ENCODE measurements around the gene IER2.

The IER2 gene

DNA sequence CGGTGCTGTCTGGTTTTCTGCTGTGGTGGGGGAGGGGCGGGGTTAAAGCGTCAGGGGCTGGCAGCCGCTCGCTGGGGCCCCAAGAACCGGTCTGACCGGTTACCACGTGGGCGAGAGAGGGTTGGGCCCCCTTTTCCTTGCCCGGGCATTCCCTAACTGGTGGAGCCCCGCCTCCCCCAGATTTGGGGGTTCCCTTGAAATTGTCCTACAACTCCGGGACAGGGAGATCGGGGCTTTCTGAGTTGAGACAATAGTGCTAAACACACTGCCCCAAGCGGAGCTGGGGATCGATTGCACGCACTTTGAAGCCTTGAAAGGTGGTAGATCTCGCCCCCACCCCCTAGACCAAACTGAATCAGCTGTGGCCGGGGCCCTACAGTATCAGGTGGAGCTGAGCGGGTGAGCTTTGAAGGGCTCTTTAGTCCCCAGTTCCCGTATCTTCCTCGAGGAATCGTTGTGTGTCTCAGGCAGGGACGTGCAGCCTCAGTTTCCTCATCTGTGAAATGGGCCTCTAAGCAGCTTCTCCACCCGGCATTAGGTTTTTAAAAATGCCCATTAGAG lies 4.8 kb downstream of the IER2 start:
- peak overlapping the region; percentile 99 for H3K4me3 ChIP-seq (ENCODE audit: low read depth, low read length)
- peak; percentile 79 for DNase-seq (ENCODE audit: low read depth)

GRCh38 chr19:13155472-13156359 lies 5.5 kb downstream of the IER2 start:
- peak; percentile 97 for DNase-seq (ENCODE audit: low read depth)
- peak overlapping the region; percentile 99 for H3K4me3 ChIP-seq (ENCODE audit: low read depth, low read length)
- TF ChIP-seq MYC (IDR thresholded peaks at IDR 0.05; ENCODE audit: low read depth, low read length) (peak; percentile 72; the same call in 1 of the 2 replicates), POLR2A (IDR thresholded peaks at IDR 0.05; ENCODE audit: extremely low read depth, insufficient read length) (peak; percentile 33)
- TF ChIP-seq, protein P1, sequence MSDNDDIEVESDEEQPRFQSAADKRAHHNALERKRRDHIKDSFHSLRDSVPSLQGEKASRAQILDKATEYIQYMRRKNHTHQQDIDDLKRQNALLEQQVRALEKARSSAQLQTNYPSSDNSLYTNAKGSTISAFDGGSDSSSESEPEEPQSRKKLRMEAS (IDR thresholded peaks at IDR 0.05; ENCODE audit: low read depth, low read length) = peak; percentile 42; the same call in 1 of the 2 replicates
- TF ChIP-seq, protein P2, sequence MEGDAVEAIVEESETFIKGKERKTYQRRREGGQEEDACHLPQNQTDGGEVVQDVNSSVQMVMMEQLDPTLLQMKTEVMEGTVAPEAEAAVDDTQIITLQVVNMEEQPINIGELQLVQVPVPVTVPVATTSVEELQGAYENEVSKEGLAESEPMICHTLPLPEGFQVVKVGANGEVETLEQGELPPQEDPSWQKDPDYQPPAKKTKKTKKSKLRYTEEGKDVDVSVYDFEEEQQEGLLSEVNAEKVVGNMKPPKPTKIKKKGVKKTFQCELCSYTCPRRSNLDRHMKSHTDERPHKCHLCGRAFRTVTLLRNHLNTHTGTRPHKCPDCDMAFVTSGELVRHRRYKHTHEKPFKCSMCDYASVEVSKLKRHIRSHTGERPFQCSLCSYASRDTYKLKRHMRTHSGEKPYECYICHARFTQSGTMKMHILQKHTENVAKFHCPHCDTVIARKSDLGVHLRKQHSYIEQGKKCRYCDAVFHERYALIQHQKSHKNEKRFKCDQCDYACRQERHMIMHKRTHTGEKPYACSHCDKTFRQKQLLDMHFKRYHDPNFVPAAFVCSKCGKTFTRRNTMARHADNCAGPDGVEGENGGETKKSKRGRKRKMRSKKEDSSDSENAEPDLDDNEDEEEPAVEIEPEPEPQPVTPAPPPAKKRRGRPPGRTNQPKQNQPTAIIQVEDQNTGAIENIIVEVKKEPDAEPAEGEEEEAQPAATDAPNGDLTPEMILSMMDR (IDR thresholded peaks at IDR 0.05; ENCODE audit: low read depth, low read length) = no peak

More for the DNA sequence above, 4.8 kb downstream of the IER2 start:
- TF ChIP-seq, protein P1 (IDR thresholded peaks at IDR 0.05; ENCODE audit: low read depth, low read length) = 0 out of 2 replicates have a peak, but pooled peaks have one; percentile 28
- TF ChIP-seq MYC (IDR thresholded peaks at IDR 0.05; ENCODE audit: low read depth, low read length) (no peak), POLR2A (IDR thresholded peaks at IDR 0.05; ENCODE audit: extremely low read depth, insufficient read length) (peak; percentile 54)
- TF ChIP-seq, protein P2 (IDR thresholded peaks at IDR 0.05; ENCODE audit: low read depth, low read length) = no peak

DNA sequence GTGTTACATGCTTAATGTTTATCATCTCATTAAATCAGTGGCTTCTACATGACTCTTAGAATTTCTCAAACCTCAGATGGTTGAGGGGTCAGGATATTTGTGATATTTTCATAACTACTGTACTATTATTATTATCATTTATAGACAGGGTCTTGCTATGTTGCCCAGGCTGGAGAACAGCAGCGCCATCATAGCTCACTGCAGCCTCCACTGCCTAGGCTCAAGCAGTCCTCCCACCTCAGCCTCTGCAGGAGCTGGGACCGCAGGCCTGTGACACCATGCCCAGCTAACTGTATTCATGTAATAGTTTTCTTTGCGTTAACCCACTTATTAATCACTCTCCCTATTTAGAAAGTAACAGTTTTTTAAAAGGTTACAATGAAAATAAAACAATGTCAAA lies 9.5 kb downstream of the IER2 start:
- no peak for DNase-seq (ENCODE audit: low read depth)
- no peak for TF ChIP-seq MYC (IDR thresholded peaks at IDR 0.05; ENCODE audit: low read depth, low read length)
- H3K4me3 ChIP-seq (ENCODE audit: low read depth, low read length) = no peak overlapping the region

- TF ChIP-seq MYC (IDR thresholded peaks at IDR 0.05; ENCODE audit: low read depth, low read length) (peak; percentile 77), POLR2A (IDR thresholded peaks at IDR 0.05; ENCODE audit: extremely low read depth, insufficient read length) (no peak)
- TF ChIP-seq, protein P1 (IDR thresholded peaks at IDR 0.05; ENCODE audit: low read depth, low read length) = peak; percentile 75; the same call in 1 of the 2 replicates
- no peak overlapping the region for H3K4me3 ChIP-seq (ENCODE audit: low read depth, low read length)
- peak; percentile 42 for DNase-seq (ENCODE audit: low read depth)
These were observed 10.3 kb downstream of the IER2 start for GRCh38 chr19:13160557-13160956.

GRCh38 chr19:13162724-13163608 lies 12.8 kb downstream of the IER2 start:
- TF ChIP-seq POLR2A (IDR thresholded peaks at IDR 0.05; ENCODE audit: extremely low read depth, insufficient read length) (peak; percentile 38), MYC (IDR thresholded peaks at IDR 0.05; ENCODE audit: low read depth, low read length) (peak; percentile 56; the same call in 1 of the 2 replicates)
- TF ChIP-seq, protein P1 (IDR thresholded peaks at IDR 0.05; ENCODE audit: low read depth, low read length) = peak; percentile 9; the same call in 1 of the 2 replicates
- TF ChIP-seq, protein P2 (IDR thresholded peaks at IDR 0.05; ENCODE audit: low read depth, low read length) = no peak
- DNase-seq (ENCODE audit: low read depth) = peak; percentile 96
- peak overlapping the region; percentile 35 for H3K4me3 ChIP-seq (ENCODE audit: low read depth, low read length)

DNA sequence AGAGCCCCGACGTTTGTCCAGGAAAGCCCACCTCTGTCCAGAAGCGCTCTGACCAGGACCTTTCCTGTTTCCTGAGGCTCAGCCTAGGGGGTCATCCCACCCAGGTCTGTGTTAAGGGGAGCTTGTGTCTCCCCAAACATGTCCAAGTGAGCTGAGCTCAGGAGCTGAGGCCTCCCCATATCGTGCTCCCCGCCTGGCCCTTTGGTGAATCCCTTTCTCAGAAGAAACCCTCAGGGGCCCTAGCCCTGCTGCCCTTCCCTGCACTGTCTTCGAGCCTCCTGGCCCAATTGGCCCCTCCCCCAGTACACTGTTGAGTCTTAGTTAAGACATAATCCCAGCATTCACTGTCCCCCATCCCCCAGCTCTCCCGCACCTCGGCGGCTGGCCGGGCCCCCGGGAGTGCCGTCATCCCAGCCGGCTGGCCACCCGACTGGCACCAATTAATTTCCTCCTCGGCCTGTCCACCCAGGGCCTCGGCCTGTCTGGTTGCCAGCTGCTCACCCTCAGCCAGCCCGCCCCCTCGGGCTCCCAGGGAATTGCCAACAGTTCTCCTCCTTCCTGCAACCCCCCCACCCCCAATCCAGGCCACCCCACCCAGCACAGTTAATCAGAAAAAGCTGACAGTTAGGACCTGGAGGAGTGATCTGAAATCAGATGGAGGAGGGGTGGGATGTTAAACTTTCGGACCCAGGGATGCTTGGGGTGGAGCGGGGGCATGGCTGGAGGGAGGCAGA lies 13.6 kb downstream of the IER2 start:
- DNase-seq (ENCODE audit: low read depth) = peak; percentile 75
- TF ChIP-seq, protein P1 (IDR thresholded peaks at IDR 0.05; ENCODE audit: low read depth, low read length) = no peak
- TF ChIP-seq MYC (IDR thresholded peaks at IDR 0.05; ENCODE audit: low read depth, low read length) = no peak
- TF ChIP-seq POLR2A (IDR thresholded peaks at IDR 0.05; ENCODE audit: extremely low read depth, insufficient read length) = no peak
- TF ChIP-seq, protein P2 (IDR thresholded peaks at IDR 0.05; ENCODE audit: low read depth, low read length) = no peak
- peak overlapping the region; percentile 28 for H3K4me3 ChIP-seq (ENCODE audit: low read depth, low read length)

All from NB4 (cell line).